IMR-90 (cell line): ENCODE data around the gene UBQLN1. TPM values are rescaled to one million over a fixed set of nuclear protein-coding genes. Genes with fewer than 3 reads are reported as not detected.
A peak's percentile ranks its signal among the peaks of the same experiment; 100 is the strongest.
"Not testable (repeated sequence)": the region's sequence is repeated elsewhere in the genome, so short reads cannot be mapped to it uniquely, and the experiment has no call there.

Experiments
- ATAC-seq: fragments of 200-7000 bp; cut with Tn5 transposase; 2 replicates; pipeline ENCODE4 v1.9.1; 2020; ENCODE audit warnings: low read depth, mild to moderate bottlenecking, moderate library complexity
- BruUV-seq: library from RNA; stranded (reverse); fragments of 400-500 nt; replicated peaks from 2 replicates; lab custom pipeline; 2021; lab: Mats Ljungman, UMichigan
- CTCF ChIA-PET: fragments of 300-600 bp; formaldehyde crosslinking; extraction: SDS; loops from one replicate; lab custom pipeline; 2021; ENCODE audit warnings: antibody characterized with exemption; lab: Yijun Ruan, JAX
- POLR2A ChIA-PET: fragments of 300-600 bp; sonication (Branson Sonifier 250); formaldehyde crosslinking; loops from one replicate; lab custom pipeline; 2022; ENCODE audit warnings: antibody characterized with exemption; ENCODE audit not compliant: unreplicated experiment; lab: Charles Lee
- DNase-seq: peaks from one replicate; pipeline ENCODE4 v3.0.0; 2013
- H2AFZ ChIP-seq: replicated peaks from 2 replicates; pipeline ENCODE3; 2013; ENCODE audit warnings: low read length, mild to moderate bottlenecking; ENCODE audit not compliant: poor library complexity
- H2AK5ac ChIP-seq: 2 replicates; pipeline ENCODE4 v1.6.1; 2013; ENCODE audit warnings: low read depth, low read length, inconsistent platforms
- H2AK9ac ChIP-seq: replicated peaks from 2 replicates; pipeline ENCODE3; 2013; ENCODE audit warnings: mild to moderate bottlenecking, low read depth, low read length, moderate library complexity; ENCODE audit not compliant: poor library complexity
- H2BK120ac ChIP-seq: 2 replicates; pipeline ENCODE4 v1.6.1; 2013; ENCODE audit warnings: low read depth, low read length, inconsistent platforms
- H2BK15ac ChIP-seq: 3 replicates; pipeline ENCODE4 v1.6.1; 2013; ENCODE audit warnings: low read depth, low read length, inconsistent platforms
- H2BK20ac ChIP-seq: 2 replicates; pipeline ENCODE4 v1.6.1; 2013; ENCODE audit warnings: low read depth, mild to moderate bottlenecking, inconsistent platforms, low read length, moderate library complexity
- H2BK5ac ChIP-seq: 2 replicates; pipeline ENCODE4 v1.6.1; 2013; ENCODE audit warnings: mild to moderate bottlenecking, low read depth, low read length, inconsistent platforms; ENCODE audit not compliant: poor library complexity, severe bottlenecking
- H3K14ac ChIP-seq: replicated peaks from 2 replicates; pipeline ENCODE4 v1.6.1; 2013; ENCODE audit warnings: low read depth, low read length, inconsistent platforms
- H3K18ac ChIP-seq: 2 replicates; pipeline ENCODE4 v1.6.1; 2013; ENCODE audit warnings: low read depth, low read length, control low read depth
- H3K23ac ChIP-seq: 2 replicates; pipeline ENCODE4 v1.6.1; 2013; ENCODE audit warnings: low read depth, low read length, inconsistent platforms
- H3K27ac ChIP-seq: 2 replicates; pipeline ENCODE4 v1.5.1; 2013; ENCODE audit warnings: mild to moderate bottlenecking, control low read depth, low read length; ENCODE audit not compliant: insufficient read depth
- H3K27me3 ChIP-seq: 2 replicates; pipeline ENCODE4 v1.6.1; 2013; ENCODE audit warnings: low read length; ENCODE audit not compliant: control insufficient read depth, insufficient read depth
- H3K36me3 ChIP-seq: 2 replicates; pipeline ENCODE4 v1.6.1; 2013; ENCODE audit warnings: low read length, mixed read lengths; ENCODE audit not compliant: control insufficient read depth, insufficient read depth
- H3K4ac ChIP-seq: 2 replicates; pipeline ENCODE4 v1.6.1; 2013; ENCODE audit warnings: low read depth, low read length, inconsistent platforms
- H3K4me1 ChIP-seq: 2 replicates; pipeline ENCODE4 v1.6.1; 2013; ENCODE audit warnings: low read length, mixed read lengths; ENCODE audit not compliant: control insufficient read depth, insufficient read depth
- H3K4me2 ChIP-seq: 2 replicates; pipeline ENCODE4 v1.6.1; 2013; ENCODE audit warnings: low read depth, mild to moderate bottlenecking, control low read depth, low read length, moderate library complexity
- H3K4me3 ChIP-seq: 2 replicates; pipeline ENCODE4 v1.5.1; 2013; ENCODE audit warnings: low read depth, mild to moderate bottlenecking, control low read depth, low read length, moderate library complexity; ENCODE audit not compliant: insufficient read depth
- H3K56ac ChIP-seq: 2 replicates; pipeline ENCODE4 v1.6.1; 2013; ENCODE audit warnings: low read length, inconsistent platforms; ENCODE audit not compliant: insufficient read depth; ENCODE audit errors: extremely low read depth
- H3K79me1 ChIP-seq, 2 experiments: 2 replicates each; pipeline ENCODE4 v1.6.1; 2013; ENCODE audit warnings: low read length in 2 of 2, inconsistent platforms in 1 of 2, low read depth in 1 of 2
- H3K9ac ChIP-seq: 2 replicates; pipeline ENCODE4 v1.6.1; 2013; ENCODE audit warnings: low read depth, low read length, control low read depth
- H3K9me1 ChIP-seq: 2 replicates; pipeline ENCODE4 v1.6.1; 2013; ENCODE audit warnings: low read length, inconsistent platforms; ENCODE audit not compliant: insufficient read depth
- H3K9me3 ChIP-seq: 2 replicates; pipeline ENCODE4 v1.6.1; 2013; ENCODE audit warnings: low read length; ENCODE audit not compliant: control insufficient read depth, insufficient read depth
- H4K20me1 ChIP-seq: 2 replicates; pipeline ENCODE4 v1.6.1; 2013; ENCODE audit warnings: low read length, inconsistent platforms; ENCODE audit not compliant: insufficient read depth
- H4K5ac ChIP-seq: 2 replicates; pipeline ENCODE4 v1.6.1; 2013; ENCODE audit warnings: mild to moderate bottlenecking, low read depth, low read length, control low read depth
- H4K8ac ChIP-seq, 2 experiments: 2 replicates each; pipeline ENCODE4 v1.6.1; 2013; ENCODE audit warnings: low read depth in 2 of 2, low read length in 2 of 2, control low read depth in 1 of 2, inconsistent platforms in 1 of 2
- H4K91ac ChIP-seq: 2 replicates; pipeline ENCODE4 v1.6.1; 2013; ENCODE audit warnings: low read depth, low read length, inconsistent platforms; ENCODE audit not compliant: insufficient read depth
- CEBPB ChIP-seq: IDR thresholded peaks from 2 replicates; pipeline ENCODE4 v1.6.1; 2012; ENCODE audit warnings: low read depth, low read length, improper control_type of control experiment
- MAFK ChIP-seq: IDR thresholded peaks from 2 replicates; pipeline ENCODE4 v1.6.1; 2012; ENCODE audit warnings: low read depth, low read length, improper control_type of control experiment
- MXI1 ChIP-seq: IDR thresholded peaks from 2 replicates; pipeline ENCODE4 v1.6.1; 2012; ENCODE audit warnings: low read depth, mild to moderate bottlenecking, low read length, moderate library complexity, borderline replicate concordance
- RFX5 ChIP-seq: IDR thresholded peaks from 2 replicates; pipeline ENCODE4 v1.8.0; 2012; ENCODE audit warnings: low read depth, mild to moderate bottlenecking, low read length, moderate library complexity
- WGBS, 2 experiments: methylation state at CpG; one replicate each; pipeline versions ENCODE4 v1.1.5 to v1.1.7; 2013; ENCODE audit warnings: missing lambda C conversion rate in 2 of 2; ENCODE audit not compliant: insufficient read length in 1 of 2; ENCODE audit errors: extremely low coverage in 2 of 2; 5-methylcytosine and 5-hydroxymethylcytosine counted together
- dilution Hi-C: fragments of 300-500 bp; cut with HindIII; formaldehyde crosslinking; loops from one replicate; pipeline ENCODE4 v1.14.3; 2018; ENCODE audit warnings: low sequenced_read_pairs; ENCODE audit not compliant: unreplicated experiment
- in situ Hi-C: fragments of 300-500 bp; cut with MboI; formaldehyde crosslinking; loops from 3 replicates; pipeline ENCODE4 v1.14.3; 2019; ENCODE audit warnings: low sequenced_read_pairs, inconsistent platforms, mixed read lengths
- intact Hi-C: fragments of 100-400 bp; cut with micrococcal nuclease; formaldehyde crosslinking; loops from 2 replicates; pipeline ENCODE4 v1.10.0; 2022
- polyA plus RNA-seq, 3 experiments: library from polyadenylated mRNA; depleted of rRNA; stranded (reverse); fragments of >200 nt; gene quantifications; 2 replicates each; pipeline ENCODE4 v1.2.3, GENCODE V29; 2012; ENCODE audit warnings: low replicate concordance in 1 of 3
- total RNA-seq: library from RNA; depleted of rRNA; stranded (reverse); fragments of >200 nt; gene quantifications from 2 replicates; pipeline ENCODE4 v1.2.3, GENCODE V29; 2012
- TF ChIP-seq, protein P1 (sequence below): fragments of 150-350 bp; IDR thresholded peaks from 2 replicates; pipeline ENCODE4 v1.6.1; 2017; ENCODE audit warnings: mild to moderate bottlenecking, antibody characterized with exemption, low read length, low read depth

The UBQLN1 gene
- total and polyA plus RNA-seq, 2 of the 4 experiments (the other 2 are of a cell fraction), result 74.3 to 164 TPM

- Histone ChIP-seq H3K56ac (peak overlapping the region; percentile 74), H4K5ac (peak overlapping the region; percentile 28), H2AK9ac (peak overlapping the region; percentile 92), H3K23ac (peak overlapping the region; percentile 62; the same call in 1 of the 2 replicates), H3K27me3 (no peaks in the 10 kb centered on the region), H3K9me3 (no peaks in the 10 kb centered on the region), H3K4ac (peak overlapping the region; percentile 50; the same call in 1 of the 2 replicates), H3K4me2 (peak overlapping the region; percentile 98), H3K36me3 (no peaks in the 10 kb centered on the region), H3K4me1 (no peaks in the 10 kb centered on the region), H2AFZ (peak overlapping the region; percentile 97), H4K20me1 (peaks cover 47% of the 10 kb centered on the region), H3K9ac (peak overlapping the region; percentile 92), H3K9me1 (no peaks in the 10 kb centered on the region), H2BK20ac (no peak overlapping the region), H3K79me1 (peaks cover 5 to 14% of the 10 kb centered on the region in 2 experiments; a peak in 3 of 4 replicates), H2BK15ac (no peak overlapping the region), H4K91ac (peak overlapping the region; percentile 33), H2BK120ac (no peak overlapping the region), H4K8ac (peak overlapping the region; percentile 52 to 96; a peak in 2 of 4 replicates), H3K27ac (peak overlapping the region; percentile 89), H3K4me3 (peak overlapping the region; percentile 82), H2AK5ac (peak overlapping the region; percentile 65; the same call in 1 of the 2 replicates), H3K14ac (peak overlapping the region; percentile 67), H3K18ac (no peak overlapping the region), H2BK5ac (peak overlapping the region; percentile 94)
- POLR2A ChIA-PET, result interaction anchor here (0.7 kb wide), 1 partner anchor 89 kb away, joined by 4 read pairs; no protein-coding TSS in a partner anchor
- dilution Hi-C loops, result no loop called here
- CTCF ChIA-PET, result no interaction called here
- ATAC-seq, result peak; percentile 25
- in situ Hi-C loops, result no loop called here
- no TSS peak for BruUV-seq
- intact Hi-C loops, result loop anchor here (5.0 to 10.0 kb wide), 2 partner anchors 110 to 278 kb away; partner anchors contain the start of genes GKAP1, HNRNPK and RMI1
- DNase-seq, result peak; percentile 19
- WGBS, 2 experiments, result 2% methylated on average over 19 of the region's 42 CpGs; no CpG with 5 or more reads in 1 of the 2 experiments
- no peak for TF ChIP-seq CEBPB
- TF ChIP-seq MAFK, result no peak
- TF ChIP-seq, protein P1, sequence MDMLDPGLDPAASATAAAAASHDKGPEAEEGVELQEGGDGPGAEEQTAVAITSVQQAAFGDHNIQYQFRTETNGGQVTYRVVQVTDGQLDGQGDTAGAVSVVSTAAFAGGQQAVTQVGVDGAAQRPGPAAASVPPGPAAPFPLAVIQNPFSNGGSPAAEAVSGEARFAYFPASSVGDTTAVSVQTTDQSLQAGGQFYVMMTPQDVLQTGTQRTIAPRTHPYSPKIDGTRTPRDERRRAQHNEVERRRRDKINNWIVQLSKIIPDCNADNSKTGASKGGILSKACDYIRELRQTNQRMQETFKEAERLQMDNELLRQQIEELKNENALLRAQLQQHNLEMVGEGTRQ, result no peak
- no peak for TF ChIP-seq RFX5
- no peak for TF ChIP-seq MXI1
These were observed 861 bp downstream of the UBQLN1 start for GRCh38 chr9:83706676-83707517.

DNA sequence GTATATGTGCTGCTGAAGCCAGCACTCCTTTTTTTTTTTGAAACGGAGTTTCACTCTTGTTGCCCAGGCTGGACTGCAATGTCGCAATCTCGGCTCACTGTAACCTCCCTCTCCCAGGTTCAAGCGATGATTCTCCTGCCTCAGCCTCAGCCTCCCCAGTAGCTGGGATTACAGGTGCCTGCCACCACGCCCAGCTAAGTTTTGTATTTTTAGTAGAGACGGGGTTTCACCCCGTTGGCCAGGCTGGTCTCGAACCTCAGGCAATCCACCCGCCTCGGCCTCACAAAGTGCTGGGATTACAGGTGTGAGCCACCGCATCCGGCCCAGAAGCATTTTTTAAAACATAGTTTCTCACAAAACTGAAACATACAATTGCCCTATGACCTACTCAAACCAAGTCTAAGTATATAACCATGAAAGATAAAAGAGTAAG is 2.5 kb downstream of the UBQLN1 start:
- H3K4ac ChIP-seq, H3K9me3 ChIP-seq, H3K56ac ChIP-seq, H3K18ac ChIP-seq, H4K8ac ChIP-seq, POLR2A ChIA-PET, H2BK120ac ChIP-seq, H3K4me3 ChIP-seq, H2AK9ac ChIP-seq, H3K27me3 ChIP-seq, H3K27ac ChIP-seq, H2BK20ac ChIP-seq, H2BK5ac ChIP-seq, H4K91ac ChIP-seq, ATAC-seq, dilution Hi-C loops, H3K4me1 ChIP-seq, H3K23ac ChIP-seq, in situ Hi-C loops, H3K36me3 ChIP-seq, DNase-seq, H2AK5ac ChIP-seq, BruUV-seq, H3K9me1 ChIP-seq, H2AFZ ChIP-seq, H4K5ac ChIP-seq, H3K14ac ChIP-seq, H3K9ac ChIP-seq, CTCF ChIA-PET, H2BK15ac ChIP-seq, H3K4me2 ChIP-seq: not testable (repeated sequence)
- intact Hi-C loops, result loop anchor here (5.0 to 10.0 kb wide), 2 partner anchors 112 to 280 kb away; partner anchors contain the start of genes GKAP1, HNRNPK and RMI1
- peaks cover 64% of the 10 kb centered on the region for H4K20me1 ChIP-seq
- WGBS, 2 experiments, result no CpG with 5 or more reads among the region's 12 CpGs
- H3K79me1 ChIP-seq, result peaks cover 10 to 21% of the 10 kb centered on the region in 2 experiments; a peak in 3 of 4 replicates
